Inferior parietal cortex (tissue), 1 donor: ENCODE measurements around the gene MAP3K1.
A peak's percentile ranks its signal among the peaks of the same experiment; 100 is the strongest.
"Not testable (repeated sequence)": the region's sequence is repeated elsewhere in the genome, so short reads cannot be mapped to it uniquely, and the experiment has no call there.

Experiments
- DNase-seq: peaks from one replicate; pipeline ENCODE4 v3.0.0-alpha.2; 2016; ENCODE audit errors: extremely low spot score

Gene MAP3K1

DNA sequence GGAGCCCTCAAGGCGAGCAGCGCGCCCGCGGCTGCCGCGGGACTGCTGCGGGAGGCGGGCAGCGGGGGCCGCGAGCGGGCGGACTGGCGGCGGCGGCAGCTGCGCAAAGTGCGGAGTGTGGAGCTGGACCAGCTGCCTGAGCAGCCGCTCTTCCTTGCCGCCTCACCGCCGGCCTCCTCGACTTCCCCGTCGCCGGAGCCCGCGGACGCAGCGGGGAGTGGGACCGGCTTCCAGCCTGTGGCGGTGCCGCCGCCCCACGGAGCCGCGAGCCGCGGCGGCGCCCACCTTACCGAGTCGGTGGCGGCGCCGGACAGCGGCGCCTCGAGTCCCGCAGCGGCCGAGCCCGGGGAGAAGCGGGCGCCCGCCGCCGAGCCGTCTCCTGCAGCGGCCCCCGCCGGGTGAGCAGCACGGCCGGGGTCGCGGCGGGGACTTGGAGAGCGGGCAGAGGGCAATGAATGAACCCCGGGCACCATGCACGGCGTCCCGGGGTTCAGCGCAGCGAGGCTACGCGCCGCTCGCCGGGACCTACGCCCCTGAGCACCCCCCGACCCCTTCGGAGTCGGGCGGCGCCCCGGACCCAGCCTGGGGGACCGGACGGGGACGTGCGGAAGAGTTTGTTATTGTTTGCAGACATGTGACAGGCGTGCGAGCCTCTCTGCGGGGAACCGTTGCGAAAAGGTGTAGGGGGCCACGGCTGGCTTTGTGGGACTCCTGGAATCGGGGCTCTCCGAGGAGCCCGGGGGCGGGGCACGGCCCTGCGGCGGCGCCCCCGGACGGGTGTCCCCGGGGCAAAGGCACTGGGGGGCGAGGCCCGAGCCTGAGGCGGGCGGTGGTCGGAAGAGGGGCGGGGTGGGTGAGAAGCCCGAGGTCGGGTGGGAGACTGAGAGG is 553 bp downstream of the MAP3K1 start:
- DNase-seq = no peak

DNA sequence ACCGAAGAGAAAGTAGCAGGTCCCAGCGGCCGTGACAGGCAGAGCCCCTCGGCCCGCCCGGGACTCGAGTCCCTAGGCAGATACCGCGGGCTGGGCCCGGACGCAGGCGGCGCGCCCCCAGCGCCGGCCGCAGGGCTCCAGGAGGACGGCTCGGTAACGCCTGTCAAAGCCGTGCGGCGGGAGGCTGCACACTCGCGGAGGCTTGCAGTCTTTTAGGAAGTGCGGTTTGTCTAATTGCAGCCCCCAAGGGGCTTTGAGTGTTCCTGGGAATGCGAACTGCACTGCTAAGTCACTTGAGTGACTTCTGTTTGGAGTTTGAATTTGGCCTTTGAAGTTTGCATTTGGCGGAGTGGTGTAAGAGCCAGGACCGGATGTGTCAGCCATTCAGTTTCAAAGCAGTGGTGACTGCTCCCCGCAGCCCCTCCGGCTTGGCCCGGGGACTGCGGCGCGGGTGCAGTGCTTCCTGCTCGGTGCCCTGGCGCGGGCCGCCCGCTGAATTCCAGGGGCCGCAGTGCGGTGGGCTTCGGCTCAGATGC is 1.3 kb downstream of the MAP3K1 start:
- DNase-seq = peak; percentile 58

DNA sequence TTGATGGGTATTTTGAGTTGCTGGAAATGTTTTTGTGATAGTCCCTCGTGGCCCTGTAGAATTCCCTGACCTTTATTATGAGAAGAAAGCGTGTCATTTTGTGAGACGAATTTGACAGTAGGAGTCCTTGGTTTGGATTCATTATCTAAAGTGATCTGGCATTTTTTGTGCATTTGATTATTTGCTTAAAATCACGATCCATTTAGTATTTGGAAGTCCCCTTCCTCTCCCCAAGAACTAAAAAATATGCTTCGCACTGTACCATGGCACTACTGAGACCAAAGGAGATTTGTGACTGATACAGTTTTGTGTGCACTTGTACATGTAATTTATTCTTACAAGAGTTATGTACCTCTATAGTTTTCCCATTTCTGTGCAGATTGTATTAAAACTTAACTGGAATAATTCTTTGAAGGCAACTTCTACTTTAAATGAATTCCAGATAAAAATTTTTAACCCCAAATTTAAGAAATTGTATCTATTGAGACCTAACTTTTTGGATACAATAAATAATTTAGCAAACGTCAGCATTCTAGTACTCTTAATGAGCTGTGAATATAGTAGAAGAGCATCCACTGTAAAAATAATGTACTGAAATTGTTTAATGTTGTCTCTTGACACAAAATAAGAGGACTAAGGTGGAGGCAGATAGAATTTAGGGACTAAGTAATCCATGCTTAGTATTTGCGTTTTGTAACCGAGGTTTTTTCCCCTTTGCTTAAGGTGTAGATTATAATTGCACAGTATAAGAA is 2.1 kb downstream of the MAP3K1 start:
- no peak for DNase-seq

DNA sequence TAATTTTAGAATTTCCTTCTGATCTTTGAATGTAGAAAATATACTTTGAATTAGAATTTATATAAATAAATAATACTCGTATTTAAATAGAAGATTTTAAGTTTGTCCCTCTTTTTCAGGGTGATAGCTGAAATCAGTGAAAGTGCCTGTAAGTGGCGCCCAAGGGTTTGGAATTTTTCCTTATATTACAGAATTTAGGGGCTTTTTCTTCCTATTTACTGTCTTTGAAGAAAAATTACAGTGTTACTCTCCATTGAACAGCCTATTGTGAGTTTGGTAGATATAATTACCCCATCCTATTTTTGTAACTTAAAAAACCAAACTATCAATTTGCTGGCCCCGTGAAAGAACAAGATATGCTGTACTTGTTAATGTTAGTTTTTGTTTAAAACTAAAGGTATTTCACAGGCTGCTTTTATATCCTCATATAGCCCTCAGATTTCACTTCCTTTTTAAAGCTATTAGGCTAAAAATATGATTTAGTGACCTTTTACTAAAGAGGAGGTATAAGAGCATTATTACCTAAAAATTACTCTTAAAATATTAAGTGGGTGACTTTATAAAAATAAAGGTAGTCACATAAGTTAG is 3.2 kb downstream of the MAP3K1 start:
- DNase-seq = no peak

DNA sequence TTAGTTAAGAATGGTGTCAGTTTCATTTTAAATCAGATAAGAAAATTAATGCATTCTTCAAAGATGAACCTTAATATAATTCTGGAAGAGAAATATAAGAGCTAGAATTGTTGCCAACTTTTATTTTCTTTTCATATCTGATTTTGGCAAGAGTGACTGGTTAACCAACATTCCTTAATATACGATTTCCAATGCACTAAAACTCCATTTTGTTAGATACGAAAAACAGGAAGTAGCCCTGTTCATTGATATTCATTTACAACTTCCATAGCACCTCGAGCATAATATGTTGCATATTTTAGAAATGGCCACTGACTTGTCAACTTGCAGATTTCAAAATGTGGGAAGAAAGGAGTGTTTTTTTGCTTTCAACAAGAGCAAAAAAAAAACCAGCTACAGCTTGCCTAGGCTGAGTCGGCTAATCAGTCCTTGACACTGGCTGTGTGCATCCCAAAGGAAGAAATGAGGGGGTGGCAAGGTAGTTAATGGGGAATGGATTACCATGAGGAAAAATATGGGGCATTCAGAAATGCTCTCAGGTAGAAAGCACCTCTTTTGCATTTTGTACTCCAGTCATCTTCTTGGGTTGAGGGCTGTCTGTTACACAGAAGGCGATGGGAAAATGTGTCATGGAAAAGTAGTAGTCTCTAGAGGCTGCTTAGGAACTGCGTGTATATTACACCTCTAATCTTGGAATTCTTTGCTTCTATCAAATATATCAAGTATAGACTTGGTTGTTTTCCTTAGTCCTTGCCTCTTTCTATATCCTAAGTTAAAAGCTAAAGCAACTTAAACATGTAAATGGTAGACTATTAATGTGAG is 3.9 kb downstream of the MAP3K1 start:
- DNase-seq = no peak

DNA sequence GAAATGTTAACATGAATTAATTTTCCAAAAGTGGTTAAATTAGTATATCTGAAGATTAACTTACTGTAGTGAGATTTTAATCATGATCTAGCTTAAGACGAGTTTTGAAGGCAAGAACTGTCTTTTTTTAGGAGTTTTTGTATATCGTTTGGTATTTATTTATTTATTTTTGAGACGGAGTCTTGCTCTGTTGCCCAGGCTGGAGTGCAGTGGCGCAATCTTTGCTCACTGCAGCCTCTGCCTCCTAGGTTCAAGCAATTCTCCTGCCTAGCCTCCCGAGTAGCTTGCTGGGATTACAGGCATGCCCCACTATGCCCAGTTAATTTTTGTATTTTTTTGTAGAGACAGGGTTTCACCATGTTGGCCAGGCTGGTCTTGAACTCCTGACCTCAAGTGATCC is 6.5 kb downstream of the MAP3K1 start:
- DNase-seq = not testable (repeated sequence)

DNA sequence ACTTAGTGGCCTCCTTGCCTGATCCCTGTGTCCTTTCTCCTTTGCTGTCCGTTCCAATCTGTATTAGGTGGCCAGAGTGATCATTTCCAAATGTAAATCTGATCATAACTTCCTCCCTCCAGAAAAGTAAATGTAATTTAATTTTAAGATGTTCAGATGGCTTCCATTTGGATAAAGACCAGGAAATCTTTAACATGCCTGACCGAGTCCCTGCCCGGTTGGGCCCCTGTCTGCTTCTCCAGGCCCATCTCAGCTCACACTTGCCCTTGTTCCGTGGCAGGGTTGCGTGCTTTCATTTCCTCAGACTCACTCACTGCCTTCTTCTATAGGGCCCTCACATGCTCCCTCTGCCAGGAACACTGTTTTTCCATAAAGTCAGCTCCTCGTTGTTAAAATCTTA is 7.6 kb downstream of the MAP3K1 start:
- no peak for DNase-seq

DNA sequence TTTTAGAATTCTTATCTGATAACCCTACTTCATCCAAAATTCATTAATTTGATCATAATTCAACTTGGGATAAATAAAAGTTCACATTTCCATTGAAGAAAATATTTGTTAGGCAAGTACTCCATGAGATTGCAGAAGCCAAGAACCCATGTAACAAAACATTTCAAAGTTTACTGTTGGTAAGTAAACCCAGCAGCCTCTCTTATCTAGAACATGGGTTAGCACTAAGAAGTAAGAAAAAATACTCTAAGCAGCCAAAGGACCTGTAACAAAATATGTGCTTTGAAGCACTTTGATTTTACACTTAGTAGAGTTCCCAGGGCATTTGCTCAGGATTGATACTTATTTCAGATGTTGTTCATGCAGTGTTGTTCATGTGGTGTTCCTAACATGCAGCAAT is 8.7 kb downstream of the MAP3K1 start:
- no peak for DNase-seq

DNA sequence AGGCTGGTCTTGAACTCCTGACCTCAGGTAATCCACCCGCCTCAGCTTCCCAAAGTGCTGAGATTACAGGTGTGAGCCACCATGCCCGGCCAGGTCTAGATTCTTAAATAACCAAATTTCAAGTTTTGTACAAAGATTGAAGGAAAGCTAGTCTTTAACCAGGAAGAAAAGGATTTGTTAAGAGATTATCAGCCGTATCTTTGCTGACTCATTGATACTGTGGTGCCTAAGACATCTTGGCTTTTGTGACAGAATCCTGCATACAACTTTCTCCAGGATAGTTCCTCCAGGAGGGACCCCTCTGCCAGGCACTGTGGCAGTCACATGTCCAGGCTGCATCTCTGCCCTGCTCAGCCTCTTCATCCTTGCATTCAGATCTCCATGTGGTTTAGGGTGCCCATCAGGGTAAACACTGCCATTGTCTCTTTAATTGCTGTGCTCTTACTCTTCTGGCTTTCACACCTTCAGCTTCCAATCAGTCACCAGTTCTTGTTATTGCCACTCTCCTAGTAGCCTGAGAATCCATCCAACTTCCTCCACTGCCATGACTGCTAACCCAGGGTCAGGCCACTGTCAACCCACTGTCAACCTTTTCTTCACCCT is 10.0 kb downstream of the MAP3K1 start:
- no peak for DNase-seq

DNA sequence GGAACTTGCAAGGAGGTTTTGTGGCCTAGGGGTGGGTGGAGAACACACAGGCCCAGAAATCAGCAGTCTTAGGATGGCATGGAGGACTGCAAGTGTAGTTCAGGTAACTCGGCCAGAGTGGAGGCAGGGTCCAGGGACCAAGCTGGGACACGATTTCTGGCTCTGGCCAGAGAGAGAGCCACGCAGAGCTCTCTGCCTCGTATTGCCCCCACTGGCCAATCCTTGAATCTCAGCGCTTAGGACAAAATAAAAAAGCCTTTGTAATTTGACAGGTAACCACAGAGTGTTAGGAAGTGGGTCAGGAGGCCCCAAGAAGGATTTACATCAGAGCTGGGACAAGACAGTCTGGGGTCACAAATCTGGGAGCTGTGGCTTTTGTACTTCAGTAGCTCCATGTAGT is 11.7 kb downstream of the MAP3K1 start:
- no peak for DNase-seq

DNA sequence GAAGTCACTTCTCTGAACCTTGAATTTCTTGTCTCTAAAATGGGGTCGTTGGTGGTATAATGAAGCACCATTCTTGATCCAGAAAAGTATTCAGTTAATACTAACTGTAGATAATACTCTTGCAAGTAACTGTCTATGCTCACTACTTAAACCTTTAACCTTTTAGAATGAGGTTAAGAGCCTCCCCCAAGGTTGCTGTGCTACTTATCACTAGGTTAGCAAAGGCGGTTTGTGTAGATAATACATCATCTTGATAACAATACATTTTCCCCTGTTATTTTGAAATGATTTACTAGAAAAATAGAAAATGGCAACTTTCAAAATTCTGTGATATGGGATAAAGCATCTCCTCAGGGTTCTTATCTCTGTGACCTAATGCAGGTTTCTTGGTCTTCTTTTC is 12.6 kb downstream of the MAP3K1 start:
- no peak for DNase-seq

DNA sequence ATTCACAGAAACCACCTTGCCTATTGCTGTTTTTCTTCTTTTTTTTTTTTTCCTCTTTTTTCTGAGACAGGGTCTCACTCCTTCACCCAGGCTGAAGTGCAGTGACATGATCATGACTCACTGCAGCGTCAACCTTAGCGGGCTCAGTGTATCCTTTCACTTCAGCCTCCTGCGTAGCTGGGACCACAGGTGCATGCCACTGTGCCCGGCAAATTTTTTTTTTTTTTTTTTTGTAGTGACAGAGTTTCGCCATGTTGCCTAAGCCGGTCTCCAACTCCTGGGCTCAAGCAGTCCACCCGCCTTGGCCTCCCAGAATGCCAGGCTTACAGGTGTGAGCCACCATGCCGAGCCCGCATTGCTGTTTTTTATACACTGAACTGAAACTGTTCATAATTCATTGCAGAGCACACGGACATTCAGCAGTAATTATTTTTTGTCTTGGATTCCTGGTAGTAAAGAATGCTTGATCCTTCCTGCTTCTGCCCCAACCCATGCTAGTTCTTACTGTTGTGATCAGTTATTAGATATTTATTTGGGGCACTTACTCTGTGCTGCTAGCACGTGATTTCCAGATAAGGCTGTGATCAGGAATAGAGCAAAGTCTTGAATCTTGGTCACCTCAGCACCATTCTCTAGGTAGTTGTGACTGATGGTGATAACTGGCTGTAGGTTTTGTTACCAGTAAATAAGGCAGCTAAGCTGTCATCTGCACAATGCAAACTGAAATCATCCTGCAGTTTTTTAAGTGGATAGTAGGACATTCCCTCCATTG is 14.0 kb downstream of the MAP3K1 start:
- no peak for DNase-seq

DNA sequence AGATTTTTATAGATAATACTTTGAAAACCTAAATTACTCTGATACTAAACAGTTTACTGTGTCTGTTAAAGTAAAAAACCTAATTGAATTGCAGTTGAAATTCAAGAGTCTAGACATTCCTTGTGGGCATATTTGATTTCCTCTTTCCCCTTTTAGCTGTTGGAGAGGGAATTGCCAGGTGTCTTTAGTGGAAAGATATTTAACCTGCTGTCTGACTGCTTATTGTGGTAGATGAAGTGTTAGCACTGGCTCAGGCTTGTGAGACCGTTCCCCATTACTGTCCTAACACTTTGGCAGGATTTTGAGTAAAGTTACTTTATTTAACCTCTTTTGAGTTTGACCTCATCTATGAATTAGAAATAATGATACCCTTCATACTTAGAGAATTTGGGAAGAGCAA is 16.4 kb downstream of the MAP3K1 start:
- DNase-seq = no peak

DNA sequence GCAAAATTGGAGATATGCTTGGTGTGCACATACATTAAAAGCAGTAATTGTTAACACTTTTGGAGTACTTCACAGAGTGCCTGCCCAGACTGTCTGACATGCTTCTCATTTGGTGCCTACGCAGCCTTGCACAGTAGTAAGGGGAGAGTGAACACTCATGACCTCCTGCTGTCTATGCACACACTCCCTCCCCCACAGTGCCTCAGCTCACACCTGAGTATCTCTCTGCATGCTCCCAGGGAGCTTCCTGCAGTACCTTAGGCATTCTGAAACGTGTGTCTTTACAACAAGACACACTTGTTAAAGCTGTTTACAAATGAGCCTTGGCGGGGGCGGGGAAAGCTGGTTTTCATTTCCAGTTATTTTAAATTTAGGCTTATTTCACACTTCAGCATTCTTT is 18.0 kb downstream of the MAP3K1 start:
- no peak for DNase-seq

DNA sequence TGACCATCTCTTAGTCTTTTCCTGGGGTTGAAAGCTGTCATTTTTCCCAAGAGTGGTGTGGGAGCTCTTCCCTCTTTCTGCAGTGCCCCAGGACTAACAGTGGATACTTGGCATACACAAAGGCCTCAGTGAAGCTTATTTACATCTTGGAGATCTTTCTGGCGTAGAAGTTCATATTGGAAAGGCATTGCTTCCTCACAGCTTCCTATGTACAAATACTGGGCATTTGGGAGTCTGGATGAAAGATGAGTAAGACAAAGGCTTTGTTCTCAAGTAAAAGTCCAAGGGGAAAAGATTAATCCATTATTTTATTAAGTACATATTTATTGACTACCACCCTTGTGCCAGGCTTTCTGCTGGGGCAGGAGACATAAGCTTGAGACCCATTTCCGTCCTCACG is 22.0 kb downstream of the MAP3K1 start:
- DNase-seq = no peak

DNA sequence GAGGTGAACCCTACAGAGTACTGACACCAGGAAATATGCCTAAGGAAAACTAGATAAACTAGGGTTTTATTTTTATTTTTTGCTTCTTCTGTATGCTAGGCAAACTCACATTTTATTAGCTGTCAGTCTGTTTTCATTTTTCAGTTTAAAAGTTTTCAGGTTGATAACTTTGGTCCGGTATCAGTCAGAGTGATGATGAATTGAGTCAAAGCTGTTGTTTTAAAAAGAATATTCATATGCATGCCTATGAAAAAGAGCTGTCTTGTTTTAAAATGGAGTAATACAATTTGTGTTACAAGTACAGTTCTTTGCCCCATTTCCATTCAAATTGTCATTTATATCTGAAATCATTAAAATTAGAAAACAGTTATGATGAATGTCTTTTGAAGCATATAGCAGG is 22.6 kb downstream of the MAP3K1 start:
- no peak for DNase-seq

DNA sequence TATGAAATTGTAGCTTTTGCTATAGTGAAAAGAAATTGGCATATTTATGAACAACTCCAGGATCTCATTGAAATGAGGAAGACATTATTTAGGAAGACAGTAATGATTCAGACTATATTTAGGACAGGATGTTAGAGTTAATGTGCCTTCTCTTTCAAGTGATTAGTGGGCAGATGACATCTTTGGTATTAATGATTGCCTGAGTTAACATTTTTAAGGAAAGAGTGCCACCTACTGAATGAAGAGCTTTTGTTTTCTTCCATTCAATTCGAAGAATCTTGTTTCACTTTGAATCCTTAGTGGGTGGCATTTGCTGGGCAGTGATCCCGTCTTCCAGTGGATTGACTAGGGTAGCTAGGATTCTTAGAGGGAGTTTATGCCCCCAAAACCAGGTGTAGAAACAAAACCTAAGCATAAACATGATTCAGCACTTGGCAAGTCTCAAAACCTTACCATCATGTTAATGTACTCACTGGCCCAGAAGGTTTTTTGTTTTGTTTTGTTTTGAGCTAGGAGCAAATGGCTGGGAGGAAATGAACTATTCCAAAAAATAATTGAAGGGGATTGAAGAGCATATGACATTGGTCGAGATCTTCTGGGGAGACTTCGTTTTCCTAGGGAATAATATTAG is 23.2 kb downstream of the MAP3K1 start:
- peak; percentile 84 for DNase-seq

DNA sequence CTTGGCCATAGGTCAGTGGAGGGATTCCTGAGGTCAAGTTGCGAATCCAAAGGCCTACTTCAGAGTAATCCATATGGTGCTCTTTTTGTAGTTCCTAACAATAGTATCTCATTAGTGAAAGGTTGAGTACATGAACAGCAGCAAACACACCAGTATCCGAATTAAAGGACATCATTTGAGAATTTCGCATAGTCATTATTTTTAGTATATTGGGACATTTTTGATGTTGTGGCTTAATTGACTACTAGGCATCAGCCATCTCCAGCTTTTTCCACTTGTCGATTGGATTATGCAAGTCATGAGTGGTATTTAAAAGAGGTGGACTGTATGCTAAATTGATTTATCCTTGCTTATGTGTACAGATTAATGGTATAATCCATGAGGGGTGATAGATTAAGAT is 23.7 kb downstream of the MAP3K1 start:
- no peak for DNase-seq

DNA sequence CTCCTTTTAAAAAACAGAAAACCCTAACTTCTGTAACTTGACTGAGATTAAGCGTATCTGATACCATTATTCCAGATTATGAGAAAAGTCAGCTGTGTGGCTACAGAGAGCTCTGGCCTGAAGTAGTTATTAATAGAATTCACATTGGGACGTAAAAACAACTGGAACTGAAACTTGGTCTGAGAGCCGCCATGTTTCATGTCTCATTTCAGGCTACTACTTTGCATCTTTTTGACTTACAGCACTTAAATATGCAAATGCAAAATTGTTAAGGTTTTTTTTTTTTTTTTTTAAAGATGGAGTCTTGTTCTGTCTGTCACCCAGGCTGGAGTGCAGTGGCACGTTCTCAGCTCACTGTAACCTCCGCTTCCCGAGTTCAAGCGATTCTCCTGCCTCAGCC is 25.2 kb downstream of the MAP3K1 start:
- DNase-seq = no peak

DNA sequence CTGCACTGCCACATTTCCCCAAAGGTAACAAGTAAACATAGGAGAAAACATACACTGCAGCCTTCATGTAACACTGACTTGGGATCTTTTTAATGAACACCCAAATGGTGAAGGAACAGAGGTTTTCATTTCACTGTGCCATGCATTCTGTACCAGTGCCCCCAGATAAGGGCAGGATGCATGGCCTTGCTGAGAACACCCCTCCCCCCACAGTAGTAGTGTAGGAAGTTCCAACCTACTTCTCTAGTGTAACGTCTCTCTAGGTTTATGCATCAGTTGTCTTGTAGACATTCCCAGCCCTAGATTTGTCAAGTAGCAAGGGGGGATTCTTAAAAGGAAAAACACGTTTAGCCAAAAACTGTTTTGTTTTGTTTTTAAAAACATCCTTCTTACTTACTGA is 29.9 kb downstream of the MAP3K1 start:
- no peak for DNase-seq
